Left lung (tissue), 10 donors: ENCODE results near the gene PIM2. TPM values are rescaled to one million over a fixed set of nuclear protein-coding genes. Genes with fewer than 3 reads are reported as not detected.

ENCODE experiments used
- ATAC-seq: fragments of 200-7000 bp; cut with Tn5 transposase; one replicate; pipeline ENCODE4 v1.9.1; 2020; ENCODE audit warnings: moderate library complexity
- DNase-seq, 4 donors: peaks; one replicate each; pipeline ENCODE4 v3.0.0-alpha.2; 2013 to 2020
- H3K27ac ChIP-seq, 2 donors: fragments of 200-600 bp; sonication (generic) in 1 of 2; one replicate each; pipeline versions ENCODE4 v1.5.0 to v1.8.0; 2020 to 2021
- H3K27me3 ChIP-seq, 2 donors: fragments of 200-600 bp; sonication (generic) in 1 of 2; one replicate each; pipeline versions ENCODE4 v1.5.0 to v1.8.0; 2020 to 2021
- H3K36me3 ChIP-seq, 2 donors: fragments of 200-600 bp; sonication (generic) in 1 of 2; one replicate each; pipeline versions ENCODE4 v1.5.0 to v1.8.0; 2020 to 2021
- H3K4me1 ChIP-seq, 2 donors: fragments of 200-600 bp; one replicate each; pipeline ENCODE4 v1.8.0; 2021
- H3K4me3 ChIP-seq, 2 donors: fragments of 200-600 bp; sonication (generic) in 1 of 2; one replicate each; pipeline versions ENCODE4 v1.5.0 to v1.8.0; 2020 to 2021; ENCODE audit warnings: mild to moderate bottlenecking in 1 of 2
- H3K9me3 ChIP-seq, 2 donors: fragments of 200-600 bp; sonication (generic) in 1 of 2; one replicate each; pipeline versions ENCODE4 v1.5.0 to v1.8.0; 2020 to 2021
- CTCF ChIP-seq, 2 donors: fragments of 200-600 bp; sonication (generic) in 1 of 2; IDR thresholded peaks; one replicate each; pipeline versions ENCODE4 v1.5.0 to v1.8.0; 2021; ENCODE audit warnings: antibody characterized with exemption in 2 of 2
- intact Hi-C, 2 donors: fragments of 100-400 bp; cut with DNase I; formaldehyde crosslinking; loops; one replicate each; pipeline versions ENCODE4 v1.11.2 to v1.14.2; 2022
- polyA plus RNA-seq, 6 donors: library from polyadenylated mRNA; unstranded; fragments of 120-200 nt; gene quantifications; one replicate each; pipeline ENCODE4 v1.2.1, GENCODE V29; 2013; ENCODE audit not compliant: insufficient read length in 6 of 6
- total RNA-seq, 2 donors: library from RNA; stranded (reverse); fragmentation: NEBNext Ultra II Directional; extraction: Animal tissue kit (Norgen Biotek cat#: 25700); gene quantifications; one replicate each; pipeline ENCODE4 v1.2.1, GENCODE V29; 2021
- donor health status: DM: no; HTN: yes; CAD: no.
- donor health status: DM: no; HTN: no; CAD: no.

PIM2 gene
- total and polyA plus RNA-seq, 8 donors, result 4.6 to 17.7 (median 5.8) TPM

DNA sequence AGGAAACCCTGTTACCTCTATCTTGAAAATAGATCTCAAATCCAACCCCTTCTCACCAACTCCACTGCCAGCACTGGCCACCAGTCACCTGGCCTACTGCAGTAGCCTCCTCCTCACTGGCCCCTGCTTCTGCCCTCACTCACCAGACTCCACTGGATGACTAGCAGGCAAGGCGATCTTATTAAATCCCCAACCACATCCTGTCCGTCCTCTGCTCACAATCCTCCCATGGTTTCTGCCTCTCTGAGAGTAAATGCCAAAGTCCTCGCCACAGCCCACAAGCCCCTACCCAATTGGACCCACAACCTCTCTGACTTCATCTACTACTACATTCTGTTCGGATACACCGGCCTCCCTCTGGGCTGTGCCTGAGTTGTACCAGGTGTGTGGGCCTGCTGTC, 5.4 kb upstream of the PIM2 start:
- Histone ChIP-seq H3K4me3 (no peak overlapping the region), H3K9me3 (no peaks in the 10 kb centered on the region), H3K27ac (no peak overlapping the region), H3K27me3 (no peaks in the 10 kb centered on the region), H3K36me3 (peaks cover 0 to 38% of the 10 kb centered on the region in 2 donors), H3K4me1 (peaks cover 3 to 9% of the 10 kb centered on the region in 2 donors)
- DNase-seq, result no peak
- intact Hi-C loops, result no loop called here
- no peak for ATAC-seq
- no peak for TF ChIP-seq CTCF (IDR thresholded peaks at IDR 0.05)

DNA sequence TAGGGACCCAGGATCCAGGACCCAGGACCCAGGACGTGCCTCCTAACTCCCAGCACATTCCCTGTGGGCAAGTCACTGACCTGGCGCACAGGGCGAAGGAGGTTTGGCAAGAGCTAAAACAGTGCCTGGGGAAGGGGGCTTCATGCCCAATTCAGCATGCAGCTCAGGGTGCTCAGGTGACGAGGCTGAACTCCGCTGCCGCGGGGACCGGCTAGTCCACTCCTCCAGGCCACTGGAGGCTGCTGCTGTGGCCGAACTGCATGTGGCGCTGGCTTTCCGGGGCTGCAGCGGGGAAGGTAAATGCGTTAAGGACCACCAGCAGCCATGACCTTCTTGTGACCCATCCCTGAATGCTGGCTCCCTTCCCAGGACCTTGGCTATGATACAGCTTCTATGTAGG, 4.9 kb upstream of the PIM2 start:
- TF ChIP-seq CTCF (IDR thresholded peaks at IDR 0.05), result no peak
- peaks cover 3 to 9% of the 10 kb centered on the region in 2 donors for H3K4me1 ChIP-seq
- H3K27me3 ChIP-seq, result no peaks in the 10 kb centered on the region
- no peaks in the 10 kb centered on the region for H3K9me3 ChIP-seq
- H3K27ac ChIP-seq, result no peak overlapping the region
- ATAC-seq (no peak), DNase-seq (no peak)
- intact Hi-C loops, result no loop called here
- H3K4me3 ChIP-seq, result no peak overlapping the region
- peaks cover 0 to 38% of the 10 kb centered on the region in 2 donors for H3K36me3 ChIP-seq

DNA sequence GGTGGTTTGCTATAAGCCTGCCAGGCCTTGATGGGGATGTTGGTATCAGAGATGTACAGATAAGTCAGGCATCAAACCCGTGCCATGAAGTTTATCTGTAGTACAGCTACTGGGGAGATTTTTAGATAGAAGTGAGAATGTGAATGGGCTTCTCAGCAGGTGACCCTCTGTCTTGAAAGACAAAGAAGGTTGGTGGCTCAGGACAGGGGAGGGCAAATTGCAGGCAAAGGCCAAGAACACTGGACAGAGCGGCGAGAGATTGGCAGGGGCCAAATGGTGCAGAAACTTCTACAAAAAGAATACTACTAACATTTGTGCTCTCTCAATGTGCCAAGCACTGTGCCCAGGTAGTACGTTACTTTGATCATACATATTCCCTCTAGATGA, 1.9 kb upstream of the PIM2 start:
- peaks cover 0 to 33% of the 10 kb centered on the region in 2 donors for H3K36me3 ChIP-seq
- DNase-seq (no peak), ATAC-seq (no peak)
- no peak overlapping the region for H3K27ac ChIP-seq
- intact Hi-C loops, result no loop called here
- H3K4me3 ChIP-seq, result no peak overlapping the region
- H3K27me3 ChIP-seq, result no peaks in the 10 kb centered on the region
- H3K4me1 ChIP-seq, result peaks cover 3 to 22% of the 10 kb centered on the region in 2 donors
- H3K9me3 ChIP-seq, result no peaks in the 10 kb centered on the region
- no peak for TF ChIP-seq CTCF (IDR thresholded peaks at IDR 0.05)

GRCh38 chrX:48919947-48920717, 1.3 kb upstream of the PIM2 start:
- no peak for TF ChIP-seq CTCF (IDR thresholded peaks at IDR 0.05)
- Histone ChIP-seq H3K9me3 (no peaks in the 10 kb centered on the region), H3K27me3 (no peaks in the 10 kb centered on the region), H3K36me3 (peaks cover 0 to 28% of the 10 kb centered on the region in 2 donors), H3K4me3 (no peak overlapping the region), H3K27ac (peak overlapping the region; percentile 33 to 88), H3K4me1 (peaks cover 3 to 22% of the 10 kb centered on the region in 2 donors)
- DNase-seq (no peak), ATAC-seq (no peak)
- intact Hi-C loops, result no loop called here

GRCh38 chrX:48919360-48919841, 577 bp upstream of the PIM2 start:
- Histone ChIP-seq H3K9me3 (no peaks in the 10 kb centered on the region), H3K4me1 (peaks cover 3 to 22% of the 10 kb centered on the region in 2 donors), H3K36me3 (peaks cover 0 to 28% of the 10 kb centered on the region in 2 donors), H3K27ac (peak overlapping the region; percentile 60 to 88), H3K27me3 (no peaks in the 10 kb centered on the region), H3K4me3 (peak overlapping the region in 1 of 2 donors; percentile 53)
- DNase-seq (peak in 1 of 4 donors; percentile 12), ATAC-seq (peak; percentile 14)
- TF ChIP-seq CTCF (IDR thresholded peaks at IDR 0.05), result no peak
- intact Hi-C loops, result no loop called here
